ENCODE measurements around the gene CHD1. TPM values are rescaled to one million over a fixed set of nuclear protein-coding genes. Genes with fewer than 3 reads are reported as not detected.

CHD1 gene
- total RNA-seq, 2 donors from 2014 or later, result 20.4 to 20.6 TPM

DNA sequence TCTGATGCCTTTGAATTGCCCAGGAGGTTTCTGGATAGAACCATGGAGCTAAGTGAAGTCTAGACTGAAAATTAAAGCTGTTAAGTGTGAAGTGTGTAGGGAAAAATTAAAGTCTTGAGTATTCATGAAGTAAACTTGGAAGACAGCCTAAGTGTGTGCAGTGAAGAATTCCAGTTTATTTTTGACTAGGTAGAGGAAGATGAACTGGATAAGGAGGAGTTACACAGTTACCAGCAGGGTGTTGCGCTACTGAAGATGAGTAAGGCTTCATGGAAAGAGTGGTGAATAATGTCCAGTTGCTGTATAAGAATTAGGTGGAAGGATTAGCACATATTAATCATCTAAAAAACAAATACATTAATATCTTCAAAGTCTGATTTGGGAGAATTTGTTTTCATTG lies 5.7 kb upstream of the CHD1 start:
- H3K27me3 ChIP-seq, result no peaks in the 10 kb centered on the region
- H3K9me3 ChIP-seq, result no peaks in the 10 kb centered on the region
- H3K4me3 ChIP-seq, result no peak overlapping the region
- H3K36me3 ChIP-seq, result no peaks in the 10 kb centered on the region
- H3K4me1 ChIP-seq, result peaks cover 0 to 80% of the 10 kb centered on the region in 2 donors
- TF ChIP-seq CTCF (IDR thresholded peaks at IDR 0.05), result no peak
- H3K27ac ChIP-seq, result peak overlapping the region; percentile 10 to 57
- DNase-seq (ENCODE audit: low spot score), result no peak

DNA sequence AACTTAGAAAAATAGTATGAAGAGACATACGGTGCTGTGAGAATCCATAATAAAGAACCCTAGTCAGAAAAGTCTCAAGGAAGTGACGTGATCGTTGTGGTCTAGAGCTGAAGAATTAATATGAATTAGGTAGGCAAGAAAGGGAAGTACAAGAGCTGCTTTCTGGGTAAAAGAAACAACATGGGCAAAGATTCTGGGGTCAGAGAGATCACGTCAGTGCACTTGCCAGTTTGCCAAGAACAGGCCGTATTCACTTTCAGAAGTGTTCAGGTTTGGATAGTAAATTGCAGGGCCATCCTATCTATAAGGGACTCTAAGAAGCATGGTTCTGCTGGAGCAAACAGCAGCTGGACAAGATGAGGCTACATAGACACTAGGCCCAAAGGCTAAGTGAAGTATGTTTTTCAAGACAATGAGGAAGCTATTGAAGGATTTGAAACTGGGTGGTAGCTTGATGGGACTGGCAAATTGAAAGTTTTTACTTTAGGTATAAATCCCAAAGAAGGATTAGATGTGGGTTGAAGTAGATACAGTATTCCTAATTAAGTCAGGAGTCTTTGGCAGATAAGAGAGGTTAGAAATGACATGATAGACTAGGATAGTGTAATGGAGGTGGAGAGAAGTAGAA lies 4.8 kb upstream of the CHD1 start:
- no peak overlapping the region for H3K4me3 ChIP-seq
- no peak for TF ChIP-seq CTCF (IDR thresholded peaks at IDR 0.05)
- H3K36me3 ChIP-seq, result no peaks in the 10 kb centered on the region
- H3K9me3 ChIP-seq, result no peaks in the 10 kb centered on the region
- no peaks in the 10 kb centered on the region for H3K27me3 ChIP-seq
- peak overlapping the region; percentile 51 to 57 for H3K27ac ChIP-seq
- peaks cover 0 to 70% of the 10 kb centered on the region in 2 donors for H3K4me1 ChIP-seq
- DNase-seq (ENCODE audit: low spot score), result no peak

DNA sequence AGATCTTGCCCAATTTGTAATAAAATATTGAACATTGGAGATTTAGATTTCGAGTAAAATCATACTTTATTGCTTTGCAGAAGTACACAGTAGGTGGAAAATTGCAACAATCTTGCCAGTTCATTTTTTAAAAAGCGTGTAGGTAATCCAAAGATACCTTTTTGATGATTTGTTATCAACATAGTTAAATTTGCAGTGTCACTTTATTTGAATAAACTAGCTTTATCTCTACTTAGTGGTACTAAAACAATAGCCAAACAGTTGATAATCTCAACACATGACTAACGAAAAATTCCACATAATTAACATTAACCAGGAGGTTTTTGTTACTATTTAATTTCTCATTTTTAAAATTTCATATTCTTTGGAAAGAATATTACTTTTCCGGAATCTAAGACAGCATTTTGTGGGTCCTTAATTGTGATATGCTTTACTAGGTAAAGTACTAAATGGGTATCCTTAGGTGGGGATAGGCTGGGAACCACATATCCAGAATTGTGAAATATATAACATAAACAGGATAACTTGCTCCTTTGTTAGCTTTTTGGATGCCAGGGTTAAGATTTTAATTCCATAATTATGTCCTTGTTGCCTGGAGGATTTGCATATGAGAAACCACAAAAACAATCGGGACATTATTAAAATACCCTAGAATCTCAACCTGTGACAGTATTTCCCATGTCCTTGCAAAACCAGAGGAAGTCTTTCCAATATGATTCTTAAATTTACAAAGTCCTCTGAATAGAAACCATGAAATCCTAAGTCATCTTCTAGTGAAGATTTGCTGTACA lies 2.4 kb upstream of the CHD1 start:
- peak overlapping the region in 1 of 2 donors; percentile 100 for H3K27ac ChIP-seq
- no peak for TF ChIP-seq CTCF (IDR thresholded peaks at IDR 0.05)
- H3K4me1 ChIP-seq, result peaks cover 0 to 72% of the 10 kb centered on the region in 2 donors
- no peaks in the 10 kb centered on the region for H3K36me3 ChIP-seq
- no peaks in the 10 kb centered on the region for H3K9me3 ChIP-seq
- no peaks in the 10 kb centered on the region for H3K27me3 ChIP-seq
- no peak overlapping the region for H3K4me3 ChIP-seq
- DNase-seq (ENCODE audit: low spot score), result no peak

GRCh38 chr5:98929710-98930298 lies 997 bp upstream of the CHD1 start:
- peak overlapping the region; percentile 79 to 96 for H3K4me3 ChIP-seq
- peak overlapping the region; percentile 100 for H3K27ac ChIP-seq
- H3K27me3 ChIP-seq, result no peaks in the 10 kb centered on the region
- H3K9me3 ChIP-seq, result no peaks in the 10 kb centered on the region
- no peak for TF ChIP-seq CTCF (IDR thresholded peaks at IDR 0.05)
- DNase-seq (ENCODE audit: low spot score), result no peak
- peaks cover 0 to 64% of the 10 kb centered on the region in 2 donors for H3K4me1 ChIP-seq
- H3K36me3 ChIP-seq, result peaks cover 9% of the 10 kb centered on the region

GRCh38 chr5:98927989-98928872 lies 576 bp downstream of the CHD1 start:
- H3K27me3 ChIP-seq, result no peaks in the 10 kb centered on the region
- H3K4me1 ChIP-seq, result peaks cover 0 to 48% of the 10 kb centered on the region in 2 donors
- H3K36me3 ChIP-seq, result peaks cover 22% of the 10 kb centered on the region

More at GRCh38 chr5:98927989-98928872, 576 bp downstream of the CHD1 start:
- H3K4me3 ChIP-seq, result peak overlapping the region; percentile 79 to 96
- H3K9me3 ChIP-seq, result no peaks in the 10 kb centered on the region
- no peak for TF ChIP-seq CTCF (IDR thresholded peaks at IDR 0.05)
- H3K27ac ChIP-seq, result peak overlapping the region; percentile 100
- peak; percentile 67 for DNase-seq (ENCODE audit: low spot score)

Measured in right atrium auricular region (tissue), 2 donors.